Lower leg skin (tissue), 3 donors: ENCODE results near the gene RAB4B.
"Not testable (repeated sequence)": the region's sequence is repeated elsewhere in the genome, so short reads cannot be mapped to it uniquely, and the experiment has no call there.

ENCODE experiments used
- POLR2A ChIP-seq, 2 donors: fragments of 450-650 bp; IDR thresholded peaks; one replicate each; pipeline ENCODE4 v1.6.1; 2016 to 2017; ENCODE audit warnings: antibody characterized with exemption in 2 of 2, mild to moderate bottlenecking in 1 of 2, moderate library complexity in 1 of 2
- TF ChIP-seq, protein P1 (sequence below), 3 donors: fragments of 450-650 bp; IDR thresholded peaks; one replicate each; pipeline ENCODE4 v1.5.1; 2016; ENCODE audit warnings: antibody characterized with exemption in 3 of 3, mild to moderate bottlenecking in 3 of 3, moderate library complexity in 2 of 3

DNA sequence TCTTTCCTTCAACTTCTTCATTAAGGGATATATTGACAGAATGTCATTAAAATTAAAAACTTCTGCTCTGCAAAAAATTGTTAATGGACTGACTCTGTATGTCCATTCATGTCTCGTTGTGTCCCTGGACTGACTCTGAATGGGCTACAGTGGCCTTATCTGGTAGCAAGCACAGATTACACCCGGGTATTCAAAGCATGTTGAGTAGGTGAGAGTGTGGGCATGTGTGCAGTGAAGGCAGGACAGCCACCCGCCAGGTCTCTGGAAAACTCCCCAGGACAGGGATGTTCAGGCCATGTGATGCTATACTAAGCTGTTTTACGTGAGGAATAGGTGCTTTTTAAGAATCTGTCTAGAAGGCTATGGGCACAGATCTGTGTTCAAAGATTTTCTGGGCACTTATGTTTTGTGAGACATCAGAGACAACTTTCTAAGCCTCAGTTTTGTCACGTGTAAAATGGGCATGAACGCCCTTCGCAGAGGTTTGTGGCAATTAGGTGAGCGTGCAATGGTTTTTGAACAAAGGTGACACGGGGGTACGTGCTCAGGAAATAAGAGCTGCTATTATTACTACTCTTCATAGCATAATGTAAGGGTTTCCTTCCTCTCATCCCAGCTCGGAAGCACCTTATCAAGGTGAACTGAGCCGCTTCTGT is 65.1 kb downstream of the RAB4B start:
- TF ChIP-seq, protein P1, sequence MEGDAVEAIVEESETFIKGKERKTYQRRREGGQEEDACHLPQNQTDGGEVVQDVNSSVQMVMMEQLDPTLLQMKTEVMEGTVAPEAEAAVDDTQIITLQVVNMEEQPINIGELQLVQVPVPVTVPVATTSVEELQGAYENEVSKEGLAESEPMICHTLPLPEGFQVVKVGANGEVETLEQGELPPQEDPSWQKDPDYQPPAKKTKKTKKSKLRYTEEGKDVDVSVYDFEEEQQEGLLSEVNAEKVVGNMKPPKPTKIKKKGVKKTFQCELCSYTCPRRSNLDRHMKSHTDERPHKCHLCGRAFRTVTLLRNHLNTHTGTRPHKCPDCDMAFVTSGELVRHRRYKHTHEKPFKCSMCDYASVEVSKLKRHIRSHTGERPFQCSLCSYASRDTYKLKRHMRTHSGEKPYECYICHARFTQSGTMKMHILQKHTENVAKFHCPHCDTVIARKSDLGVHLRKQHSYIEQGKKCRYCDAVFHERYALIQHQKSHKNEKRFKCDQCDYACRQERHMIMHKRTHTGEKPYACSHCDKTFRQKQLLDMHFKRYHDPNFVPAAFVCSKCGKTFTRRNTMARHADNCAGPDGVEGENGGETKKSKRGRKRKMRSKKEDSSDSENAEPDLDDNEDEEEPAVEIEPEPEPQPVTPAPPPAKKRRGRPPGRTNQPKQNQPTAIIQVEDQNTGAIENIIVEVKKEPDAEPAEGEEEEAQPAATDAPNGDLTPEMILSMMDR (IDR thresholded peaks at IDR 0.05) = not testable (repeated sequence)
- not testable (repeated sequence) for TF ChIP-seq POLR2A (IDR thresholded peaks at IDR 0.05)
